Loucy (cell line): ENCODE results near the gene DNAJC30.

Source experiments
- H2AFZ ChIP-seq: fragments of 200-600 bp; sonication (generic); 2 replicates; pipeline ENCODE4 v1.6.0; 2016; ENCODE audit warnings: antibody characterized with exemption, mild to moderate bottlenecking, low read length, moderate library complexity
- H3F3A ChIP-seq: fragments of 200-600 bp; 2 replicates; pipeline ENCODE4 v1.6.0; 2016; ENCODE audit warnings: antibody characterized with exemption, low read depth, mild to moderate bottlenecking
- H3K27me3 ChIP-seq: fragments of 200-600 bp; sonication (generic); 2 replicates; pipeline ENCODE4 v1.6.1; 2014; ENCODE audit warnings: low read length, mild to moderate bottlenecking; ENCODE audit not compliant: insufficient read depth, poor library complexity, severe bottlenecking
- H3K36me3 ChIP-seq: fragments of 200-600 bp; sonication (generic); 2 replicates; pipeline ENCODE4 v1.6.1; 2016; ENCODE audit warnings: low read length; ENCODE audit not compliant: insufficient read depth
- H3K4me1 ChIP-seq: fragments of 200-600 bp; sonication (generic); 2 replicates; pipeline ENCODE4 v1.5.1; 2014; ENCODE audit warnings: low read length, mild to moderate bottlenecking; ENCODE audit not compliant: insufficient read depth, poor library complexity, severe bottlenecking
- H3K4me2 ChIP-seq: fragments of 200-600 bp; sonication (generic); 2 replicates; pipeline ENCODE4 v1.6.0; 2014; ENCODE audit warnings: antibody characterized with exemption, low read length, low read depth, mild to moderate bottlenecking; ENCODE audit not compliant: poor library complexity, severe bottlenecking
- H3K4me3 ChIP-seq: fragments of 200-600 bp; sonication (generic); 2 replicates; pipeline ENCODE4 v1.5.1; 2014; ENCODE audit warnings: low read length, mild to moderate bottlenecking, mixed read lengths; ENCODE audit not compliant: poor library complexity, severe bottlenecking
- H3K79me2 ChIP-seq: fragments of 200-600 bp; sonication (generic); 2 replicates; pipeline ENCODE4 v1.6.1; 2014; ENCODE audit warnings: low read length; ENCODE audit not compliant: insufficient read depth
- H3K9ac ChIP-seq: fragments of 200-600 bp; sonication (generic); 2 replicates; pipeline ENCODE4 v1.6.0; 2014; ENCODE audit warnings: mild to moderate bottlenecking, low read depth, low read length, moderate library complexity; ENCODE audit not compliant: poor library complexity, severe bottlenecking
- H3K9me2 ChIP-seq: fragments of 200-600 bp; sonication (generic); replicated peaks from 2 replicates; pipeline ENCODE4 v1.6.1; 2016; ENCODE audit warnings: low read depth, low read length, mixed read lengths
- H3K9me3 ChIP-seq: fragments of 200-600 bp; sonication (generic); 2 replicates; pipeline ENCODE4 v1.6.1; 2014; ENCODE audit warnings: mild to moderate bottlenecking, antibody characterized with exemption, low read length, low read depth; ENCODE audit not compliant: insufficient read depth
- H4K20me1 ChIP-seq: fragments of 200-600 bp; sonication (generic); 2 replicates; pipeline ENCODE4 v1.6.0; 2014; ENCODE audit warnings: antibody characterized with exemption, low read length, mild to moderate bottlenecking; ENCODE audit not compliant: insufficient read depth, poor library complexity, severe bottlenecking
- EZH2phosphoT487 ChIP-seq: fragments of 200-600 bp; IDR thresholded peaks from 2 replicates; pipeline ENCODE4 v1.6.1; 2018; ENCODE audit warnings: antibody characterized with exemption, mild to moderate bottlenecking, moderate library complexity, borderline replicate concordance
- TF ChIP-seq, protein P1 (sequence below): fragments of 200-600 bp; sonication (generic); conservative IDR thresholded peaks from 2 replicates; pipeline ENCODE4 v1.5.1; 2014; ENCODE audit warnings: mild to moderate bottlenecking, antibody characterized with exemption, low read length

DNAJC30 gene

DNA sequence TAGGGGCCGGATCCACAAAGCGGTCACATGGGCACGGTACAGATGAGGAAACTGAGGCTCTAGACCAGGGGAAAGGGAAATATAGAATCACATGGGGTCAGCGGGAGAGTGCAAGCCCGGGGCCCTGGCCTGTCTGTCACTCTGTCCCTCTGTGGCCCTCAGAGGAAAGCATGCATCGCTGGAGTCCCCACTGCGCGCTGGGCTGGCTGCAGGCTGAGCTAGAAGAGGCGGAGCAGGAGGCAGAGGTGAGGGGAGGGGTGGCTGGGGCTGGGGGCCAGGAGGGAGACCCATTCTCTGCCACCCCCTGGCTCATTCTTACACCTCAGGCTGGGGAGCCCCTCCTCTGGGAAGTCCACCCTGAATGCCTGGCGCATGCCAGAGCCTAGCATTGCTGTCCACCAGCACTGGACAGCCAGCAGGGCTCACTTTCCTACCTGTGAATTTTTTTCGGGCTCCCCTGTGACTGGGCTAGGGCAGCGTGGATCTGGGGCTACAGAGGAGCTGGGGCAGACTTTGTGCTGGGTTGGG is 13.3 kb downstream of the DNAJC30 start:
- H3K9me3 ChIP-seq = no peaks in the 10 kb centered on the region
- no peaks in the 10 kb centered on the region for H3K9me2 ChIP-seq
- TF ChIP-seq EZH2phosphoT487 = no peak
- no peaks in the 10 kb centered on the region for H3K36me3 ChIP-seq
- no peak overlapping the region for H2AFZ ChIP-seq
- H3K4me3 ChIP-seq = no peak overlapping the region
- peaks cover 9% of the 10 kb centered on the region for H3K4me1 ChIP-seq
- no peaks in the 10 kb centered on the region for H4K20me1 ChIP-seq
- H3K27me3 ChIP-seq = peaks cover 6% of the 10 kb centered on the region
- H3K79me2 ChIP-seq = no peaks in the 10 kb centered on the region
- no peaks in the 10 kb centered on the region for H3F3A ChIP-seq
- H3K4me2 ChIP-seq = no peak overlapping the region
- no peak overlapping the region for H3K9ac ChIP-seq

DNA sequence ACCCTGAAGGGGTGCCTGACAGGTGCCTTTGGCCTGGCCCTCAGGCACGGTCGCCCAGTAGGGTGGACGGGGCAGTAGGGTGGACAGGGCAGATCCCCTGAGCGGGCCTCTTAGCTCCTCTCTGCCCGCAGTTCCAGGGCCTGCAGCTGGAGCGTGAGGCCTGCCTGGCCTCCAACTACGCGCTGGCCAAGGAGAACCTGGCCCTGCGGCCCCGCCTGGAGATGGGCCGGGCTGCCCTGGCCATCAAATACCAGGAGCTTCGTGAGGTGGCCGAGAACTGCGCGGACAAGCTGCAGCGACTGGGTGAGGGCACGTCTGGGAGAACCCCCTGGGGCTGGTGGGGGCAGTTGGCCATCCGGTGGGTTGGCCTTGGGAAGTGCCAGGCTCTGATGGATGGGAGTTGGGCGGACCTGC is 14.0 kb downstream of the DNAJC30 start:
- Histone ChIP-seq H2AFZ (no peak overlapping the region), H3K9me3 (no peaks in the 10 kb centered on the region), H3K36me3 (no peaks in the 10 kb centered on the region), H3K79me2 (no peaks in the 10 kb centered on the region), H3F3A (no peaks in the 10 kb centered on the region), H3K4me2 (no peak overlapping the region), H3K9me2 (no peaks in the 10 kb centered on the region), H3K9ac (no peak overlapping the region), H4K20me1 (no peaks in the 10 kb centered on the region), H3K4me3 (no peak overlapping the region), H3K4me1 (peaks cover 9% of the 10 kb centered on the region), H3K27me3 (peaks cover 6% of the 10 kb centered on the region)
- TF ChIP-seq, protein P1, sequence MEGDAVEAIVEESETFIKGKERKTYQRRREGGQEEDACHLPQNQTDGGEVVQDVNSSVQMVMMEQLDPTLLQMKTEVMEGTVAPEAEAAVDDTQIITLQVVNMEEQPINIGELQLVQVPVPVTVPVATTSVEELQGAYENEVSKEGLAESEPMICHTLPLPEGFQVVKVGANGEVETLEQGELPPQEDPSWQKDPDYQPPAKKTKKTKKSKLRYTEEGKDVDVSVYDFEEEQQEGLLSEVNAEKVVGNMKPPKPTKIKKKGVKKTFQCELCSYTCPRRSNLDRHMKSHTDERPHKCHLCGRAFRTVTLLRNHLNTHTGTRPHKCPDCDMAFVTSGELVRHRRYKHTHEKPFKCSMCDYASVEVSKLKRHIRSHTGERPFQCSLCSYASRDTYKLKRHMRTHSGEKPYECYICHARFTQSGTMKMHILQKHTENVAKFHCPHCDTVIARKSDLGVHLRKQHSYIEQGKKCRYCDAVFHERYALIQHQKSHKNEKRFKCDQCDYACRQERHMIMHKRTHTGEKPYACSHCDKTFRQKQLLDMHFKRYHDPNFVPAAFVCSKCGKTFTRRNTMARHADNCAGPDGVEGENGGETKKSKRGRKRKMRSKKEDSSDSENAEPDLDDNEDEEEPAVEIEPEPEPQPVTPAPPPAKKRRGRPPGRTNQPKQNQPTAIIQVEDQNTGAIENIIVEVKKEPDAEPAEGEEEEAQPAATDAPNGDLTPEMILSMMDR = no peak
- TF ChIP-seq EZH2phosphoT487 = no peak

DNA sequence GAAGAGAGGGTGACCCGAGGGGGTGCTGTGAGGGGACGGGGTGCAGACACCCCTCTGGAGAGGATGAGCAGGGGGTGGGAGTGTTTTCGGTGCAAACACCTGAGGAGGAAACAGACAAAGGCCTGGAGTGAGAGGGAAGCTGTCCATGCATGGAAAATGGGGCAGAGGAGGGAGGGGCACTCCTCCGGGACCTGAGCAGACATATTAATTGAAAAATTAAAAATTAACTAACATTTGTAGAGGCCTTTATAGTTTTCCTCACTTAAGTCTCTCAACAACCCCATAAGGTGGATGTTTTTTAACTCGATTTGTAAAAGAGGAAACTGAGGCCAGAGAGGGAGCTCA is 14.4 kb downstream of the DNAJC30 start:
- TF ChIP-seq, protein P1 = no peak
- TF ChIP-seq EZH2phosphoT487 = no peak
- Histone ChIP-seq H4K20me1 (no peaks in the 10 kb centered on the region), H2AFZ (no peak overlapping the region), H3K4me3 (peak overlapping the region; percentile 65), H3F3A (no peaks in the 10 kb centered on the region), H3K27me3 (peaks cover 6% of the 10 kb centered on the region), H3K4me2 (peak overlapping the region; percentile 64), H3K9me3 (no peaks in the 10 kb centered on the region), H3K4me1 (peaks cover 9% of the 10 kb centered on the region), H3K79me2 (no peaks in the 10 kb centered on the region), H3K9me2 (no peaks in the 10 kb centered on the region), H3K9ac (peak overlapping the region; percentile 36), H3K36me3 (no peaks in the 10 kb centered on the region)
